HFFc6 (cell line): ENCODE measurements around the gene PROS1. TPM values are rescaled to one million over a fixed set of nuclear protein-coding genes. Genes with fewer than 3 reads are reported as not detected.

Experiments used
- DNase-seq: peaks from one replicate; pipeline ENCODE4 v3.0.0-alpha.2; 2018
- H3K27ac Mint-ChIP-seq: 2 replicates; pipeline ENCODE4 v1.8.0; 2020; ENCODE audit warnings: mild to moderate bottlenecking, mixed read lengths
- H3K27me3 Mint-ChIP-seq: 2 replicates; pipeline ENCODE4 v1.8.0; 2021; ENCODE audit warnings: mild to moderate bottlenecking, moderate library complexity, mixed read lengths; ENCODE audit not compliant: insufficient read depth
- H3K36me3 Mint-ChIP-seq: 2 replicates; pipeline ENCODE4 v1.8.0; 2021; ENCODE audit warnings: low read depth, mixed read lengths
- H3K4me1 Mint-ChIP-seq: 2 replicates; pipeline ENCODE4 v1.8.0; 2020; ENCODE audit warnings: low read depth, mixed read lengths
- H3K4me3 Mint-ChIP-seq: 2 replicates; pipeline ENCODE4 v1.8.0; 2020; ENCODE audit warnings: mild to moderate bottlenecking, moderate library complexity, mixed read lengths
- H3K9me3 Mint-ChIP-seq: 2 replicates; pipeline ENCODE4 v1.8.0; 2020; ENCODE audit warnings: mild to moderate bottlenecking, mixed read lengths
- total RNA-seq, 6 experiments: library from RNA; stranded (reverse); fragmentation: NEBNext Ultra II Directional; extraction: Animal tissue kit (Norgen Biotek cat#: 25700); gene quantifications; 2 replicates in 1 of 6; 3 replicates in 5 of 6; pipeline ENCODE4 v1.2.3, GENCODE V29; 2021
- TF ChIP-seq, protein P1 (sequence below): fragments of 200-600 bp; sonication (generic); IDR thresholded peaks from 2 replicates; pipeline ENCODE4 v1.5.0; 2021; ENCODE audit warnings: antibody characterized with exemption, mild to moderate bottlenecking

Gene PROS1
- total RNA-seq, 6 experiments from 2014 or later: 1.1 to 2.0 (median 1.7) TPM

GRCh38 chr3:93988283-93988682, 14.6 kb upstream of the PROS1 start:
- no peaks in the 10 kb centered on the region for H3K27me3 Mint-ChIP-seq
- H3K27ac Mint-ChIP-seq: no peak overlapping the region
- TF ChIP-seq, protein P1, sequence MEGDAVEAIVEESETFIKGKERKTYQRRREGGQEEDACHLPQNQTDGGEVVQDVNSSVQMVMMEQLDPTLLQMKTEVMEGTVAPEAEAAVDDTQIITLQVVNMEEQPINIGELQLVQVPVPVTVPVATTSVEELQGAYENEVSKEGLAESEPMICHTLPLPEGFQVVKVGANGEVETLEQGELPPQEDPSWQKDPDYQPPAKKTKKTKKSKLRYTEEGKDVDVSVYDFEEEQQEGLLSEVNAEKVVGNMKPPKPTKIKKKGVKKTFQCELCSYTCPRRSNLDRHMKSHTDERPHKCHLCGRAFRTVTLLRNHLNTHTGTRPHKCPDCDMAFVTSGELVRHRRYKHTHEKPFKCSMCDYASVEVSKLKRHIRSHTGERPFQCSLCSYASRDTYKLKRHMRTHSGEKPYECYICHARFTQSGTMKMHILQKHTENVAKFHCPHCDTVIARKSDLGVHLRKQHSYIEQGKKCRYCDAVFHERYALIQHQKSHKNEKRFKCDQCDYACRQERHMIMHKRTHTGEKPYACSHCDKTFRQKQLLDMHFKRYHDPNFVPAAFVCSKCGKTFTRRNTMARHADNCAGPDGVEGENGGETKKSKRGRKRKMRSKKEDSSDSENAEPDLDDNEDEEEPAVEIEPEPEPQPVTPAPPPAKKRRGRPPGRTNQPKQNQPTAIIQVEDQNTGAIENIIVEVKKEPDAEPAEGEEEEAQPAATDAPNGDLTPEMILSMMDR: no peak
- peaks cover 19% of the 10 kb centered on the region for H3K4me1 Mint-ChIP-seq
- DNase-seq: no peak
- H3K4me3 Mint-ChIP-seq: no peak overlapping the region
- H3K9me3 Mint-ChIP-seq: no peaks in the 10 kb centered on the region
- no peaks in the 10 kb centered on the region for H3K36me3 Mint-ChIP-seq

- DNase-seq: no peak
- Mint-ChIP-seq H3K4me3 (no peak overlapping the region), H3K27ac (no peak overlapping the region), H3K27me3 (no peaks in the 10 kb centered on the region; the same call in 1 of the 2 replicates), H3K4me1 (peaks cover 42% of the 10 kb centered on the region), H3K36me3 (no peaks in the 10 kb centered on the region), H3K9me3 (no peaks in the 10 kb centered on the region)
- TF ChIP-seq, protein P1: no peak
Observed at GRCh38 chr3:93984618-93985017, 10.9 kb upstream of the PROS1 start.

- Mint-ChIP-seq H3K4me3 (no peak overlapping the region), H3K27ac (no peak overlapping the region), H3K9me3 (no peaks in the 10 kb centered on the region)
Observed at GRCh38 chr3:93983408-93983807, 9.7 kb upstream of the PROS1 start.

DNA sequence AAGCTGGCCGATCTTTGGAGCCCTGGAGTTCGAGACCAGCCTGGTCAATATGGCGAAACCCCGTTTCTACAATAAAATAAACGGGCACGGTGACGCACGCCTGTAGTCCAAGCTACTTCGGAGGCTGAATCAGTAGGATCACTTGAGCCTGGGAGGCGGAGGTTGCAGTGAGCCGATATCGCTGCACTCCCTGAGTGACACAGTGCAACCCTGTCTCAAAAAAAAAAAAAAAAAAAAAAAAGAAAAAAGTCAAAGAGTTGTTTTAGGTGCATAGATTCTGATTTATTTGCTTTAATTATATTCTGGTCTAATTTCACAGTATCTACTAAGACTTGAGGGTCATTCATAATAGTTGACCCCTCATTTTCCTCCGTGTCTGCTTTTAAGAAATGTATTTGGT, 8.0 kb upstream of the PROS1 start:
- no peaks in the 10 kb centered on the region for H3K36me3 Mint-ChIP-seq
- no peak for DNase-seq
- H3K4me3 Mint-ChIP-seq: peak overlapping the region; percentile 92
- H3K27ac Mint-ChIP-seq: no peak overlapping the region
- no peaks in the 10 kb centered on the region; the same call in none of the 2 replicates for H3K27me3 Mint-ChIP-seq
- peaks cover 27% of the 10 kb centered on the region for H3K4me1 Mint-ChIP-seq
- TF ChIP-seq, protein P1: no peak
- H3K9me3 Mint-ChIP-seq: no peaks in the 10 kb centered on the region

More at GRCh38 chr3:93983408-93983807, 9.7 kb upstream of the PROS1 start:
- Mint-ChIP-seq H3K27me3 (no peaks in the 10 kb centered on the region; the same call in 1 of the 2 replicates), H3K36me3 (no peaks in the 10 kb centered on the region), H3K4me1 (peaks cover 37% of the 10 kb centered on the region)
- no peak for DNase-seq
- TF ChIP-seq, protein P1: no peak

DNA sequence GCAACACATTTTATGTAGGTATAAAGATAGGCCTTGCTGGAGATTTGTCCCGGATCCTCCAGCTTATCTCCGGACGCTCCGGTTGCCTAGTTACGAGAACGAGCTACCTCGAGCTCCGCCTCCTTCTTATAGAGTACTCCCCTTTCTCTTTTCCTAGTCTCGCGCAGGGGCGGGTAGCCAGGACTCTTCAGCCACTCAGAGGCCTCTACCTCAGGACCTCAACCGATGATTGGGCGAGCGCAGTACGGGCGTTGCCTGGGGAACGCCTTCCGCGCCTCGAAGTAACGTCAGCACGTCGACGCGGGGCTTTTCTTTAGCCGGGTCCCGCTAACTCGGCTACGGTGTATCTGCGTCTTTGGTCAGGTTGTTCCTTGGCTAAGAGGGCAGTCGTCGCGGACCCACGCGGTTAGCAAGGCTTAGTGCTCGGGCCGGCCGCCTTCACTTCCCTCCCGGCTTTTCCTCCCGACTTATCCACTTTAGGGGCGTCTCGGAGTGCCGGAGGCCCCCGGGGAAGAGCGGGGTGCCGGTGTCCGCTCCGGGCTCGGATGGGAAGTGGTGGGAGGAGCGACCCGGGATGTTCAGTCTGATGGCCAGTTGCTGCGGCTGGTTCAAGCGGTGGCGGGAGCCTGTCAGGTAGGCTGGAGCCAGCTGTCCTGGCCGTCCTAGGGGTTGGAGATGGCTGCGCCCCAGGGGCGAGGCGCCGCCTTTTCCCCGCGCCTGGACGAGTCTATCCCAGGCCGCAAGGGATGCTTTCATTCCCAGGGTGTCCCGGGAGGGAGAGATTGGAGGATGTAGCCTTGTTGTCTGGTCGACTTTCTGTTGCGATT, 6.4 kb upstream of the PROS1 start, which contains the start of gene ARL13B:
ARL13B (plus strand) TSS at position 306 of the 827 bp plus-strand sequence; CDS start at position 575, 269 bp downstream.
- H3K27ac Mint-ChIP-seq: peak within 1 kb of the TSS; percentile 92
- peak; percentile 99 for DNase-seq
- no peaks in the 10 kb centered on the region for H3K9me3 Mint-ChIP-seq
- H3K36me3 Mint-ChIP-seq: no peaks in the 10 kb centered on the region
- no peaks in the 10 kb centered on the region; the same call in none of the 2 replicates for H3K27me3 Mint-ChIP-seq
- TF ChIP-seq, protein P1: no peak
- peak within 1 kb of the TSS; percentile 92 for H3K4me3 Mint-ChIP-seq
- peaks cover 27% of the 10 kb centered on the region for H3K4me1 Mint-ChIP-seq
